ENCODE results near the gene RSRC1.

- TF ChIP-seq, protein P1, sequence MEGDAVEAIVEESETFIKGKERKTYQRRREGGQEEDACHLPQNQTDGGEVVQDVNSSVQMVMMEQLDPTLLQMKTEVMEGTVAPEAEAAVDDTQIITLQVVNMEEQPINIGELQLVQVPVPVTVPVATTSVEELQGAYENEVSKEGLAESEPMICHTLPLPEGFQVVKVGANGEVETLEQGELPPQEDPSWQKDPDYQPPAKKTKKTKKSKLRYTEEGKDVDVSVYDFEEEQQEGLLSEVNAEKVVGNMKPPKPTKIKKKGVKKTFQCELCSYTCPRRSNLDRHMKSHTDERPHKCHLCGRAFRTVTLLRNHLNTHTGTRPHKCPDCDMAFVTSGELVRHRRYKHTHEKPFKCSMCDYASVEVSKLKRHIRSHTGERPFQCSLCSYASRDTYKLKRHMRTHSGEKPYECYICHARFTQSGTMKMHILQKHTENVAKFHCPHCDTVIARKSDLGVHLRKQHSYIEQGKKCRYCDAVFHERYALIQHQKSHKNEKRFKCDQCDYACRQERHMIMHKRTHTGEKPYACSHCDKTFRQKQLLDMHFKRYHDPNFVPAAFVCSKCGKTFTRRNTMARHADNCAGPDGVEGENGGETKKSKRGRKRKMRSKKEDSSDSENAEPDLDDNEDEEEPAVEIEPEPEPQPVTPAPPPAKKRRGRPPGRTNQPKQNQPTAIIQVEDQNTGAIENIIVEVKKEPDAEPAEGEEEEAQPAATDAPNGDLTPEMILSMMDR (IDR thresholded peaks at IDR 0.05 in 8 of 11, conservative IDR thresholded peaks at IDR 0.05 in 3 of 11): peak in 1 of 11 experiments; percentile 24
- TF ChIP-seq POLR2AphosphoS5 (IDR thresholded peaks at IDR 0.05): peak; percentile 28 to 79 (median 73)
Measured at GRCh38 chr3:158097593-158098308, 12.1 kb upstream of the RSRC1 start.

All from spleen (tissue), 7 donors.